ENCODE measurements around the gene EPHB1.

The EPHB1 gene

GRCh38 chr3:135154186-135154585 lies 359.1 kb downstream of the EPHB1 start:
- in situ Hi-C loops (cut with HindIII; ENCODE audit: low pct_unique_long_range_greater_than_20kb, low sequenced_read_pairs), result no loop called here
- TF ChIP-seq JUND (IDR thresholded peaks at IDR 0.05; ENCODE audit: low read depth), result no peak
- no peak for DNase-seq (ENCODE audit: low read depth in 1 of 2, low spot score in 1 of 2)

- DNase-seq (ENCODE audit: low read depth in 1 of 2, low spot score in 1 of 2), result no peak
- in situ Hi-C loops (cut with HindIII; ENCODE audit: low pct_unique_long_range_greater_than_20kb, low sequenced_read_pairs), result no loop called here
- TF ChIP-seq JUND (IDR thresholded peaks at IDR 0.05; ENCODE audit: low read depth), result no peak
These were observed 360.2 kb downstream of the EPHB1 start for GRCh38 chr3:135155228-135155627.

GRCh38 chr3:135155791-135156190 lies 360.7 kb downstream of the EPHB1 start:
- TF ChIP-seq JUND (IDR thresholded peaks at IDR 0.05; ENCODE audit: low read depth), result no peak
- in situ Hi-C loops (cut with HindIII; ENCODE audit: low pct_unique_long_range_greater_than_20kb, low sequenced_read_pairs), result no loop called here
- no peak for DNase-seq (ENCODE audit: low read depth in 1 of 2, low spot score in 1 of 2)

- in situ Hi-C loops (cut with HindIII; ENCODE audit: low pct_unique_long_range_greater_than_20kb, low sequenced_read_pairs), result no loop called here
- no peak for TF ChIP-seq JUND (IDR thresholded peaks at IDR 0.05; ENCODE audit: low read depth)
- DNase-seq (ENCODE audit: low read depth in 1 of 2, low spot score in 1 of 2), result no peak
These were observed 362.1 kb downstream of the EPHB1 start for GRCh38 chr3:135157045-135157740.

GRCh38 chr3:135158520-135158919 lies 363.5 kb downstream of the EPHB1 start:
- in situ Hi-C loops (cut with HindIII; ENCODE audit: low pct_unique_long_range_greater_than_20kb, low sequenced_read_pairs), result no loop called here

GRCh38 chr3:135159681-135160247 lies 364.7 kb downstream of the EPHB1 start:
- TF ChIP-seq JUND (IDR thresholded peaks at IDR 0.05; ENCODE audit: low read depth), result no peak
- in situ Hi-C loops (cut with HindIII; ENCODE audit: low pct_unique_long_range_greater_than_20kb, low sequenced_read_pairs), result no loop called here
- no peak for DNase-seq (ENCODE audit: low read depth in 1 of 2, low spot score in 1 of 2)

More at GRCh38 chr3:135158520-135158919, 363.5 kb downstream of the EPHB1 start:
- TF ChIP-seq JUND (IDR thresholded peaks at IDR 0.05; ENCODE audit: low read depth), result no peak
- DNase-seq (ENCODE audit: low read depth in 1 of 2, low spot score in 1 of 2), result no peak

- DNase-seq (ENCODE audit: low read depth in 1 of 2, low spot score in 1 of 2), result no peak
- in situ Hi-C loops (cut with HindIII; ENCODE audit: low pct_unique_long_range_greater_than_20kb, low sequenced_read_pairs), result no loop called here
- TF ChIP-seq JUND (IDR thresholded peaks at IDR 0.05; ENCODE audit: low read depth), result no peak
These were observed 366.4 kb downstream of the EPHB1 start for GRCh38 chr3:135161425-135161824.

GRCh38 chr3:135163701-135164100 lies 368.6 kb downstream of the EPHB1 start:
- in situ Hi-C loops (cut with HindIII; ENCODE audit: low pct_unique_long_range_greater_than_20kb, low sequenced_read_pairs), result no loop called here
- DNase-seq (ENCODE audit: low read depth in 1 of 2, low spot score in 1 of 2), result no peak
- TF ChIP-seq JUND (IDR thresholded peaks at IDR 0.05; ENCODE audit: low read depth), result no peak

- no peak for DNase-seq (ENCODE audit: low read depth in 1 of 2, low spot score in 1 of 2)
- in situ Hi-C loops (cut with HindIII; ENCODE audit: low pct_unique_long_range_greater_than_20kb, low sequenced_read_pairs), result no loop called here
- no peak for TF ChIP-seq JUND (IDR thresholded peaks at IDR 0.05; ENCODE audit: low read depth)
These were observed 370.2 kb downstream of the EPHB1 start for GRCh38 chr3:135165260-135165659.

- TF ChIP-seq JUND (IDR thresholded peaks at IDR 0.05; ENCODE audit: low read depth), result no peak
- in situ Hi-C loops (cut with HindIII; ENCODE audit: low pct_unique_long_range_greater_than_20kb, low sequenced_read_pairs), result no loop called here
These were observed 371.3 kb downstream of the EPHB1 start for GRCh38 chr3:135166266-135166825.

GRCh38 chr3:135168822-135169221 lies 373.8 kb downstream of the EPHB1 start:
- no peak for DNase-seq (ENCODE audit: low read depth in 1 of 2, low spot score in 1 of 2)
- in situ Hi-C loops (cut with HindIII; ENCODE audit: low pct_unique_long_range_greater_than_20kb, low sequenced_read_pairs), result no loop called here
- no peak for TF ChIP-seq JUND (IDR thresholded peaks at IDR 0.05; ENCODE audit: low read depth)

More at GRCh38 chr3:135166266-135166825, 371.3 kb downstream of the EPHB1 start:
- no peak for DNase-seq (ENCODE audit: low read depth in 1 of 2, low spot score in 1 of 2)

- no peak for DNase-seq (ENCODE audit: low read depth in 1 of 2, low spot score in 1 of 2)
- TF ChIP-seq JUND (IDR thresholded peaks at IDR 0.05; ENCODE audit: low read depth), result no peak
- in situ Hi-C loops (cut with HindIII; ENCODE audit: low pct_unique_long_range_greater_than_20kb, low sequenced_read_pairs), result no loop called here
These were observed 374.6 kb downstream of the EPHB1 start for GRCh38 chr3:135169651-135170050.

GRCh38 chr3:135170732-135171131 lies 375.7 kb downstream of the EPHB1 start:
- in situ Hi-C loops (cut with HindIII; ENCODE audit: low pct_unique_long_range_greater_than_20kb, low sequenced_read_pairs), result no loop called here
- no peak for DNase-seq (ENCODE audit: low read depth in 1 of 2, low spot score in 1 of 2)

More at GRCh38 chr3:135170732-135171131, 375.7 kb downstream of the EPHB1 start:
- TF ChIP-seq JUND (IDR thresholded peaks at IDR 0.05; ENCODE audit: low read depth), result no peak
